ENCODE data around the gene CDH4. TPM values are rescaled to one million over a fixed set of nuclear protein-coding genes. Genes with fewer than 3 reads are reported as not detected.

CDH4 gene
- total and polyA plus RNA-seq, 2 donors (not counting 1 experiment from before 2014, with no cell fraction given) = not detected

- ATAC-seq (ENCODE audit: low read depth) (no peak), DNase-seq (no peak)
- POLR2A ChIA-PET = no interaction called here
- H3K27ac Mint-ChIP-seq = no peak overlapping the region
- H3K79me2 ChIP-seq (ENCODE audit: control insufficient read depth, insufficient read depth, low read length) = no peaks in the 10 kb centered on the region
- no peaks in the 10 kb centered on the region for H3K4me1 ChIP-seq (ENCODE audit: control insufficient read depth in 2 of 2, insufficient read depth in 2 of 2, low read length in 2 of 2)
- H3K9me3 ChIP-seq (ENCODE audit: control extremely low read depth in 1 of 3, control insufficient read depth in 2 of 3, insufficient read depth in 1 of 3, low read length in 2 of 3) = peaks cover 0 to 33% (median 0%) of the 10 kb centered on the region in 3 donors
- intact Hi-C loops (cut with micrococcal nuclease) = no loop called here
- no peak for TF ChIP-seq CTCF (IDR thresholded peaks at IDR 0.05)
- TF ChIP-seq EZH2 (IDR thresholded peaks at IDR 0.05; ENCODE audit: borderline replicate concordance, insufficient read depth, low read depth, low read length, poor library complexity, severe bottlenecking) = no peak
- H3K27me3 ChIP-seq (replicated peaks in 1 of 4; ENCODE audit: control extremely low read depth in 1 of 4, control insufficient read depth in 3 of 4, insufficient read depth in 4 of 4, low read length in 3 of 4) = no peaks in the 10 kb centered on the region
- no peak overlapping the region for H3K4me3 ChIP-seq (ENCODE audit: control extremely low read depth in 1 of 5, extremely low read depth in 1 of 5, insufficient read depth in 1 of 5, low read depth in 2 of 5, low read length in 4 of 5)
- H3K4me3 Mint-ChIP-seq = no peak overlapping the region
- H3K27me3 Mint-ChIP-seq = no peaks in the 10 kb centered on the region
- CTCF ChIA-PET = no interaction called here
- H3K4me2 ChIP-seq (replicated peaks; ENCODE audit: low read depth, low read length, poor library complexity, severe bottlenecking) = no peak overlapping the region
- no peaks in the 10 kb centered on the region for H4K20me1 ChIP-seq (ENCODE audit: control insufficient read depth, insufficient read depth, low read length, poor library complexity, severe bottlenecking)
- H3K4me1 Mint-ChIP-seq = no peaks in the 10 kb centered on the region
- H3K36me3 ChIP-seq (replicated peaks in 1 of 2; ENCODE audit: control extremely low read depth in 1 of 2, control insufficient read depth in 1 of 2, extremely low read depth in 1 of 2, insufficient read depth in 2 of 2, low read length in 1 of 2) = no peaks in the 10 kb centered on the region
- no peak overlapping the region for H3K9ac ChIP-seq (ENCODE audit: low read length)
- no peak overlapping the region for H3K27ac ChIP-seq (ENCODE audit: low read length in 2 of 2)
- no peak overlapping the region for H2AFZ ChIP-seq (ENCODE audit: insufficient read depth, low read depth, low read length, poor library complexity, severe bottlenecking)
- 83% methylated on average over 8 of the region's 9 CpGs for WGBS (ENCODE audit: insufficient coverage)
- H3K9me3 Mint-ChIP-seq (ENCODE audit: insufficient read depth) = peaks cover 2% of the 10 kb centered on the region
Measured at GRCh38 chr20:61571221-61571620, 319.2 kb downstream of the CDH4 start.

GRCh38 chr20:61571916-61572711 lies 320.1 kb downstream of the CDH4 start:
- no peaks in the 10 kb centered on the region for H3K4me1 ChIP-seq (ENCODE audit: control insufficient read depth in 2 of 2, insufficient read depth in 2 of 2, low read length in 2 of 2)
- intact Hi-C loops (cut with micrococcal nuclease) = no loop called here
- H3K4me1 Mint-ChIP-seq = no peaks in the 10 kb centered on the region
- WGBS (ENCODE audit: insufficient coverage) = 88% methylated on average over 11 of the region's 13 CpGs
- ATAC-seq (ENCODE audit: low read depth) (no peak), DNase-seq (no peak)
- H3K9ac ChIP-seq (ENCODE audit: low read length) = no peak overlapping the region
- no peak overlapping the region for H3K27ac ChIP-seq (ENCODE audit: low read length in 2 of 2)
- H3K9me3 ChIP-seq (ENCODE audit: control extremely low read depth in 1 of 3, control insufficient read depth in 2 of 3, insufficient read depth in 1 of 3, low read length in 2 of 3) = peaks cover 0 to 33% (median 0%) of the 10 kb centered on the region in 3 donors
- TF ChIP-seq CTCF (IDR thresholded peaks at IDR 0.05) = no peak
- TF ChIP-seq EZH2 (IDR thresholded peaks at IDR 0.05; ENCODE audit: borderline replicate concordance, insufficient read depth, low read depth, low read length, poor library complexity, severe bottlenecking) = no peak
- POLR2A ChIA-PET = no interaction called here
- no peaks in the 10 kb centered on the region for H4K20me1 ChIP-seq (ENCODE audit: control insufficient read depth, insufficient read depth, low read length, poor library complexity, severe bottlenecking)
- no peak overlapping the region for H3K4me3 ChIP-seq (ENCODE audit: control extremely low read depth in 1 of 5, extremely low read depth in 1 of 5, insufficient read depth in 1 of 5, low read depth in 2 of 5, low read length in 4 of 5)
- no peak overlapping the region for H3K4me2 ChIP-seq (replicated peaks; ENCODE audit: low read depth, low read length, poor library complexity, severe bottlenecking)
- H3K79me2 ChIP-seq (ENCODE audit: control insufficient read depth, insufficient read depth, low read length) = no peaks in the 10 kb centered on the region
- no peaks in the 10 kb centered on the region for H3K27me3 Mint-ChIP-seq
- CTCF ChIA-PET = no interaction called here
- H3K36me3 ChIP-seq (replicated peaks in 1 of 2; ENCODE audit: control extremely low read depth in 1 of 2, control insufficient read depth in 1 of 2, extremely low read depth in 1 of 2, insufficient read depth in 2 of 2, low read length in 1 of 2) = no peaks in the 10 kb centered on the region
- no peaks in the 10 kb centered on the region for H3K27me3 ChIP-seq (replicated peaks in 1 of 4; ENCODE audit: control extremely low read depth in 1 of 4, control insufficient read depth in 3 of 4, insufficient read depth in 4 of 4, low read length in 3 of 4)
- no peak overlapping the region for H3K27ac Mint-ChIP-seq
- H3K4me3 Mint-ChIP-seq = no peak overlapping the region
- peaks cover 2% of the 10 kb centered on the region for H3K9me3 Mint-ChIP-seq (ENCODE audit: insufficient read depth)
- no peak overlapping the region for H2AFZ ChIP-seq (ENCODE audit: insufficient read depth, low read depth, low read length, poor library complexity, severe bottlenecking)

Measured in B cell (primary cell).